HK-2 (cell line): ENCODE data around the gene SPATA13.

ENCODE experiments used
- DNase-seq: peaks from one replicate; pipeline ENCODE4 v3.0.0-alpha.2; 2018; ENCODE audit not compliant: unreplicated experiment

SPATA13 gene

GRCh38 chr13:24223341-24224231 lies 63.1 kb downstream of the SPATA13 start:
- DNase-seq, result no peak

- no peak for DNase-seq
Observed at GRCh38 chr13:24224232-24224680, 63.7 kb downstream of the SPATA13 start.

- DNase-seq, result no peak
Observed at GRCh38 chr13:24225062-24225461, 64.5 kb downstream of the SPATA13 start.

- no peak for DNase-seq
Observed at GRCh38 chr13:24225930-24226329, 65.4 kb downstream of the SPATA13 start.

- no peak for DNase-seq
Observed at GRCh38 chr13:24226762-24227161, 66.2 kb downstream of the SPATA13 start.

- no peak for DNase-seq
Observed at GRCh38 chr13:24228852-24229458, 68.4 kb downstream of the SPATA13 start.

GRCh38 chr13:24230428-24231072 lies 70.0 kb downstream of the SPATA13 start:
- no peak for DNase-seq

GRCh38 chr13:24231377-24231776 lies 70.9 kb downstream of the SPATA13 start:
- no peak for DNase-seq

GRCh38 chr13:24232037-24232436 lies 71.5 kb downstream of the SPATA13 start:
- no peak for DNase-seq

GRCh38 chr13:24232474-24232873 lies 72.0 kb downstream of the SPATA13 start:
- DNase-seq, result no peak

- no peak for DNase-seq
Observed at GRCh38 chr13:24233351-24233901, 72.9 kb downstream of the SPATA13 start.

- DNase-seq, result no peak
Observed at GRCh38 chr13:24234200-24234915, 73.8 kb downstream of the SPATA13 start.

GRCh38 chr13:24237356-24237755 lies 76.8 kb downstream of the SPATA13 start:
- no peak for DNase-seq

GRCh38 chr13:24241336-24241735 lies 80.8 kb downstream of the SPATA13 start:
- no peak for DNase-seq

GRCh38 chr13:24242100-24242499 lies 81.6 kb downstream of the SPATA13 start:
- DNase-seq, result no peak

GRCh38 chr13:24243302-24243701 lies 82.8 kb downstream of the SPATA13 start:
- DNase-seq, result no peak

- no peak for DNase-seq
Observed at GRCh38 chr13:24244802-24245201, 84.3 kb downstream of the SPATA13 start.

- DNase-seq, result no peak
Observed at GRCh38 chr13:24247016-24247415, 86.5 kb downstream of the SPATA13 start.

GRCh38 chr13:24249624-24250023 lies 89.1 kb downstream of the SPATA13 start:
- no peak for DNase-seq

- DNase-seq, result no peak
Observed at GRCh38 chr13:24250376-24251057, 90.0 kb downstream of the SPATA13 start.

GRCh38 chr13:24251525-24251924 lies 91.0 kb downstream of the SPATA13 start:
- DNase-seq, result no peak
